ENCODE measurements around the gene DNHD1.

DNHD1 gene

DNA sequence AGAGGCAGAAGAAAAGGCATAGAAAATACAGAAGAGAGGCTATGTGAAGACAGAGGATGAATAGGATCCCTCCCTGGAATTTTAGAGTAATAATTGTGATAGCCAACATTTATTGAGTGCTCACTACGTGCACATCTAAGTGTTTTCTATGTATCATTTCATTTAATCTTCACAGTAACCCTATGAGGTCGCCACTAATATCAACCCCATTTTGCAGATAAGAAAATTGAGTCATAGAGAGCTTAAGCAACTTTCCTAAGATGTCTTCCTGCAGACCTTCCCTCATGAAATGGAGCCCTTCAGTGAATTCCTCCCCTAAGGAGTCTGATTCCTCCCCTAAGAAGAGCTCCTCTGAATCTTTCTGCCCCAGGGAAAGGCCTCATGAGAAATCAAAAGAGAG lies 68.2 kb downstream of the DNHD1 start:
- DNase-seq (ENCODE audit: low spot score) = no peak

DNA sequence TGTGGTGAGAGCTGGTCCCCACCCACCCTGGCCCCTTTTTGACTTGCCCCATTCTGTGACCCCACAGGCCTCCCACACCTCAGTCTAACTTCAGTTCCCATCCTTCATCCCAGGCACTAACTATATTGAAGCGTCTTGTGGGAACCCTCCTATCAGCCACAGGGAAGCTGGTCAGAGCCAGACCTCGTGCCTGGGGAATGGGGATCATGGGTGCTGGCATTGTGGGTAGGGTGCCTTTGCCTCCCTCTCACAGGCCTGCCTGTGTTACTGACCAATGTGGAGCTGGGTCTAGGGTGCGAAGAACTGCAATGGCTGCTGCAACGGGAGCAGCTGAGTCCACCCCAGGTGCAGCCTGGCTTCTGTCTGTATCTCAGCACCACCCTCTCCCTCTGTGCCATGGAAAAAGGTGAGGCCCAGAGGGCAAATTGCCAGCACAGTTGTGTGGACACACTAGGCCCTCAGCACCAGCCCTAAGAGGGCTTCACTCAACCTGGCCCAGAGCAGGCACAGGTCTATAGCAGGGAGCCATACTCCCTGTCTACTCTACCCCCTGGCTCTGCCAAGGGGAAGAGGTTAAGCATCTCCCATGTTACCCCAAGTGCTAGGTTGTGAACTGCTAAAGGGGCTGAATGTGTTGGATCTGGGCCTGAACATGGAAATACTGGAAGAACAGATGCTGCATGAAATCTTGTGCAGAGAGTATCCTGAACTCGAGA lies 69.1 kb downstream of the DNHD1 start:
- no peak for DNase-seq (ENCODE audit: low spot score)

GRCh38 chr11:6566704-6567370 lies 69.8 kb downstream of the DNHD1 start:
- no peak for DNase-seq (ENCODE audit: low spot score)

DNA sequence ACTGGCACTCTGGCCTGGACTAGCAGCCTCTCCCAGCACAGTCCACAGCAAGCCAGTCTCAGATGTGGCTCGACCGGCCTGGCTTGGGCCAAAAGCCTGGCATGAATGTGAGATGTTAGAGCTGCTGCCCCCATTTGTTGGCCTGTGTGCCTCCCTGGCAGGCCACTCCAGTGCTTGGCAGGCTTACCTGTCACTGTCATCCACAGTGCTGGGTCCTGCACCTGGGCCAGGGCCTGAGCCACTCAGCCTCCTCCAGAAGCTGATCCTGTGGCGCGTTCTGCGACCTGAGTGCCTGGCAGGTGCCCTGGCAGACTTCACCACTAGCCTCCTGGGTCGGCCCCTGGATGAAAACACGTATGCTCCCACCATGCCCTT lies 70.3 kb downstream of the DNHD1 start:
- no peak for DNase-seq (ENCODE audit: low spot score)

GRCh38 chr11:6568191-6568918 lies 71.3 kb downstream of the DNHD1 start:
- DNase-seq (ENCODE audit: low spot score) = peak; percentile 47

DNA sequence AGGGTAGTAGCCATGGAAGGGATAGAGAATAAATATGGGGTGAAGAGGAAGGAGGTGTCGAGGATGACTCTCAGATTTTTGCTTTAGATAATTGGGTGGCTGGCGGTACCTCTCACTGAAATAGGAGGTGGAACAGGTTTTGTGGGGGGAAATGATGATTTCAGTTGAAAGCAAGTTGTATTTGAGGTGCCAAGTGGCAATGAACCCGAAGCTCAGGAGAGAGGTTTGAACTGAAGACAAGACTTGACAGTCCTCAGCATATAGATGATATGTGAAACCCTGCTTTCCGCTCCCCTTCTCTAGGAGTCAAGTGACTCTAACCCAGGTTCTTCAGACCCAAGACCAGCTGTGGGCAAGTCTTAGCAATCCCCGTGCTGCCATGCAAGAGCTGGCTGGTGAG lies 72.6 kb downstream of the DNHD1 start:
- no peak for DNase-seq (ENCODE audit: low spot score)

- no peak for DNase-seq (ENCODE audit: low spot score)
Observed at GRCh38 chr11:6570691-6571427, 73.8 kb downstream of the DNHD1 start.

- no peak for DNase-seq (ENCODE audit: low spot score)
Observed at GRCh38 chr11:6571434-6572008, 74.4 kb downstream of the DNHD1 start.

- no peak for DNase-seq (ENCODE audit: low spot score)
Observed at GRCh38 chr11:6572215-6572614, 75.1 kb downstream of the DNHD1 start.

DNA sequence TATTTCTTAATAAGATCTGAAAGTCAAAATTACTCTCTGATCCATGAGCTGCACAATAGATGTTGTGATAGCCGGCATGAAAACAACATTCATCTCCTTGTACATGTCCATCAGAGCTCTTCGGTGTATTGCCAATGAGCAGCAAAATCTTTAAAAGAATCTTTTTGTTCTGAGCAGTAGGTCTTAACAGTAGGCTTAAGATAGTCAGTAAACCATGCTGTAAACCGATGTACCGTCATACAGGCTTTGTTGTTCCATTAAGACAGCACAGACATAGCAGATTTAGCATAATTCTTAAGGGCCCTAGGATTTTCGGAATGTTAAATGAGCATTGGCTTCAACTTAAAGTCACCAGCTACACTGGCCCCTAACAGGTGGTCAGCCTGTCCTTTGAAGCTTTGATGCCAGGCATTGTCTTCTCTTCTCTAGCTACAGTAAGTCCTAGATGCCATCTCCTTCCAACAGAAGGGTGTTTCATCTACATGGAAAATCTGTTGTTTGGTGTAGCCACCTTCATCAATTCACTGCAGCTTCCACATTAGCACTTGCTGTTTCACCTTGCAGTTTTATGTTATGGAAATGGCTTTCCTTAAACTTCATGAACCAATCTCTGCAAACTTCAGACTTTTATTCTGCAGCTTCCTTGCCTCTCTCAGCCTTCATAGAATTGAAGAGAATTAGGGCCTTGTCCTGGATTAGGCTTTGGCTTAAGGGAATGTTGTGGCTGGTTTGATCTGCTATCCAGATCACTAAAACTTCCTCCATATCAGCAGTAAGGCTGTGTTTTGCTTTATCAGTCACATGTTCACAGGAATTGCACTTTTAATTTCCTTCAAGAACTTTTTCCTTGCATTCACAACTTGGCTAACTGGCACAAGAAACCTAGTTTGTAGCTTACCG lies 78.0 kb downstream of the DNHD1 start:
- peak; percentile 34 for DNase-seq (ENCODE audit: low spot score)

- peak; percentile 93 for DNase-seq (ENCODE audit: low spot score)
Observed at GRCh38 chr11:6576471-6577373, 79.6 kb downstream of the DNHD1 start.

GRCh38 chr11:6578134-6578533 lies 81.1 kb downstream of the DNHD1 start:
- DNase-seq (ENCODE audit: low spot score) = no peak

- no peak for DNase-seq (ENCODE audit: low spot score)
Observed at GRCh38 chr11:6579681-6580080, 82.6 kb downstream of the DNHD1 start.

- DNase-seq (ENCODE audit: low spot score) = no peak
Observed at GRCh38 chr11:6583584-6583983, 86.5 kb downstream of the DNHD1 start.

GRCh38 chr11:6584528-6584927 lies 87.4 kb downstream of the DNHD1 start:
- DNase-seq (ENCODE audit: low spot score) = no peak

GRCh38 chr11:6586434-6587359 lies 89.6 kb downstream of the DNHD1 start:
- peak; percentile 47 for DNase-seq (ENCODE audit: low spot score)

- DNase-seq (ENCODE audit: low spot score) = peak; percentile 52
Observed at GRCh38 chr11:6587360-6587953, 90.4 kb downstream of the DNHD1 start.

- no peak for DNase-seq (ENCODE audit: low spot score)
Observed at GRCh38 chr11:6588018-6588417, 90.9 kb downstream of the DNHD1 start.

All from putamen (tissue), 1 donor.